GM21381 (cell line): ENCODE data around the gene AVL9.
"Not testable (repeated sequence)": the region's sequence is repeated elsewhere in the genome, so short reads cannot be mapped to it uniquely, and the experiment has no call there.

Source experiments
- ATAC-seq: cut with Tn5 transposase; IDR thresholded peaks from one replicate; pipeline ENCODE4 v1.9.1; 2021; ENCODE audit warnings: mild to moderate bottlenecking, moderate library complexity; ENCODE audit not compliant: unreplicated experiment

AVL9 gene

DNA sequence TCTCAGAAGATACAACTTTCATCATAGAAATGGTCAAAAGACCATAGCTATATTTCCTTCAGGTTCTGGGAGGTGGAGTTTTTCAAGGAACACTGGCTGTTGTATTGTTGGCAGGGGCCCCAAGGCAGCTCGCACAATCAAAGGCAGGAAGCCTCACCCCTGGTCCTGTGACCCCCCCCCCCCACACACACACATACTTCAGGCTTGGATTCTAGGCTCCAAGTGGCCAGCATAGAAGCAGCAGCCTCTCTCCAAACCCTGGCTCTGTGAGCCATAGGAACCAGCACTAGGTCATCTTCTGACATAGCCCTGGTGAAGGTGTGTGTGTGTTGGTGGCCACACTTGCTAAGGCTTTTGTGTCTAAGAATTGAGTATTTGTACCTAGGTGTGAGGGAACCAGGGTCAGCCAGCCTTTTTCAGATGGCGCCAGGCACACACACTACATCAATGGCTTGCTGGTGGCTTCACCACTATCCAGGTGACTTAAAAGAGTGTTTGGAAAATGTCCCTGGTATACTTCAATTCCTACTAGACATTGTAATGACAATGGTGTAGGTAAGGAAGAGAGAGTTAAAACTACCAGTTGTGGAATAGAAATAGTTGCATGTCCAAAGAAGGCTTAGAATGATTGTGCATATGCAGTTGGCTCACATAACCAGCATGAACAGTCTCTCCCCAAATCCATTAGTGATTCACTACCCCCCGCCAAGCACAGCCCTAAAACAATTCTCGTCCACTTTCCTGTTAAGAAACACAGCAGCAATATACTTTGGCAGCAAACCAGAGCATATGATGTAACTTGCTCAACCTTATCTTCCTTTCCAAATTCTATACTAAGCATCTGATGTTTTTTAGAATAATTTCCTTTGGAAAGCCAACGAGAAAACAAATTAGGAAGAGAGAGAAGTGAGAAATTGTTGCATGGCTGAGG, 91.3 kb downstream of the AVL9 start:
- no peak for ATAC-seq

DNA sequence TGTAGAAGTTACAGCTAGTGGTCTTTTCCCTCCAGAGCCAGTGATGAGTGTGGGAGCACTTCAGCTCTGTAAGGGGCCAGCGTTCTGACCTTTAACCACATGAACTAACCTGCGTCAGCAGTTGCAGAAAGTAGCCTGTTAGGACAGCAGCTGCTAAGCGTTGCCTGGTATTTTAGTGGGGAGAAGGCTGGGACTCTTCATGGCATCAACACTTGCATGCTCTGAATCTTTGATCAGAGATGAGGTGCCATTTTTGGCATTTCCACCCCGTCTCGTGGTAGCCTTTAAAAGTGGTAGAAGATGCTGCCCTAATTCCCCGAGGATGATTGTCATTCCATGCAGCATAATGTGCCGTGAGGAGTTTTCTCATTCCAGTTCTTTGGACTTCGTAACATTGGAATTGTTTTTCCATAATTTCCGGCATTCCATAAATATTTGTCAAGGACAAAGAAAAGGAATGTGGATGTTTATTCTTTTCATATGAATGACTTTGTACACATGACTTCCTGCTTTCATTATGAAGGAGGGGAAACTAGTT, 92.2 kb downstream of the AVL9 start:
- ATAC-seq, result no peak

DNA sequence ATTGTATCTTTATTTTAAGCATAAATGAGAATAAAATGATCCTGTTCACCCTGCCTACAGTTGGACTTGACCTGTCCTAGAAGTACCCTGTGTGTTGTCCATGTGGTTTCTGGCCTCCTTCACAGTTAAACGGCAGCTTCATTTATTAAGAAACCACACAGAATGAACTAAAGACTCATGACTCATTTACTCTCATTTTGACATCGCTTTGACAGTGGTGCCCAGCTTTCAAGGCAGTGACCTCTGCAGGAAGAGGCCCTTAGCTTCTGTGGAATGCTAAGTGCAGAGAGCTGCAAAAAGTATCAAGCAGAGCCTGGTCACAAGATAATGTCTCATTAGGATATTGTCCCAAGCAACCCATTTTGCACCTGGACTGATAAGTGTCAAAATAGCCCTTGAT, 93.4 kb downstream of the AVL9 start:
- ATAC-seq, result peak; percentile 63

DNA sequence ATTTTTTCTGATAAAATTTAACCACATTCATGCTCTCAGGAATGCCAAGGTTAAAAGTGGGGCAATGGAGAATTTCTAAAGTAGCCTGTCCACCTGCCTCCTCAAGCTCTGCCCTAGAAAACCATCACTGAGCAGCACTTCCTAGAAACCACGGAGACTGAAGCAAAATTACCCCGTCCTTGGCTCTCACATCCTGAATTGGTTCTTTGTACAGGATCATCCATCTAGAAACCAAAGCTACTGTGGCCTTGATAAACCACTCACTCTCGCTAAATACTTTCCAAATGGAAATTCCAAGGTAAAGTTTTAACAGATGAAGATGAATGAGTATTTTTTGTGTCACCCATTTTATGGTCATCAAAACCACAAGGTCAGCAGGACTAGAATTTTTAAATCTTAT, 96.6 kb downstream of the AVL9 start:
- ATAC-seq, result no peak

DNA sequence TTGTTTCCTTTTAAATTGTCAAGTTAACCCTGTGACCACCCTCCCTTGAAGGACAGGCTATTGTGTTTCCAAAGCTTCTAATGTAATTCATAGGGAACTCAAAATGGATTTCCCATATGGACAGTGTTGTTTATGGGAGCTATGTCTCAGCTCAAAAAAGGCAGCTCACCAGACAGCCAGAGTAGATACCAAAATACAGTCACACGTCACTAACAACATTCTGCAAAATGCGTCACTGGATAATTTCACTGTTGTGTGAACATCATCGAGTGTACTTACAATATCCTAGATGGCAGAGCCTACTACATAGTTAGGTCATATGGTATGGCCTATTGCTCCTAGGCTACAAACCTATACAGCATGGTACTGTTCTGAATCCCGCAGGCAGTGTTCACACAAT, 97.4 kb downstream of the AVL9 start:
- no peak for ATAC-seq

DNA sequence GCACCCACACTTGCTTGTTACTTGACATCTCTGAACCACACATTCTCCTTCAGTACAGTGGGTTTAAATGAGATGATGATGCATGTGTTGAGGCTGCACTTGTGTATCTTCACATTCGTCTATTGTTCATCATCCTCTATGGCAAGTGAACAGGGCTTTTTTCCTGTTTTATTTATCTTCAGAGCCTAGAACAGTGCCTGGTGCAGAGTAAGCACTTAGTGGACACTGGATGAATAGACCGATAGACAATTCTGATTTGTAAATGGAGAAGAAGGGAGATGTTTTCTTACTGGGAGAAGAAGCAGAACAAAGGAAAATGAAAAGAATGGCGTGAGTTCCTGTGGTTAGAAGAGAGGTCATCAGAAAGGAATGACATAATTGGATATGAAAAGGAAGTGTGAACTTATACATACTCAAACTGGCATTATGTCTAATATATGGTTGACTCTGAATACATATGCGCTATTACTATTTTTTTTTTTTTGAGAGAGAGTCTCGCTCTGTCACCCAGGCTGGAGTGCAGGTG, 99.7 kb downstream of the AVL9 start:
- ATAC-seq, result no peak

DNA sequence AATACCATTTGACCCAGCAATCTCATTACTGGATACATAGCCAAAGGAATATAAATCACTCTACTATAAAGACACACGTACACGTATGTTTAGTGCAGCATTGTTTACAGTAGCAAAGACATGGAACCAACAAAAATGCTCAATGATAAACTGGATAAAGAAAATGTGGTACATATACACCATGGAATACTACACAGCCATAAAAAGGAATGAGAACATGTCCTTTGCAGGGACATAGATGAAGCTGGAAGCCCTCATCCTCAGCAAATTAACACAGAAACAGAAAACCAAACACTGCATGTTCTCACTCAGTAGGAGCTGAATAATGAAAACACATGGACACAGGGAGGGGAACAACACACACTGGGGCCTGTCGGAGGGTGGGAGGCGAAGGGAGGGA, 105.9 kb downstream of the AVL9 start:
- not testable (repeated sequence) for ATAC-seq

DNA sequence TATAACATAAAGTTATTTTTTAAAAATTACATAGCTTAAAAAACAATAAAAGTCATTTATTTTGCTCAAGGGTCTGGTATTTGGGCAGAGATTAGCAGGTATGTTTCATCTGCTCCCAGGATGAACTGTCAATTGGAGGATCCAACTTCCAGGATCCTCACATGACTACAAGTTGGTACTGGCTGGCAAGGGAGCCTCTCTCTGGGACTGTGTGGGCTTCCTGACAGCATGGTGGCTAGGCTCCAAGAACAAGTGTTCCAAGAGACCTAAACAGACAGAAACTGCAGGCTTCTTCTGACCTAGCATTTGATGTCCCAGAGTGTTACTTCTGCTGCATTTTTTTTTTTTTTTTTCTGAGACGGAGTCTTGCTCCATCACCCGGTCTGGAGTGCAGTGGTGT, 107.2 kb downstream of the AVL9 start:
- no peak for ATAC-seq

DNA sequence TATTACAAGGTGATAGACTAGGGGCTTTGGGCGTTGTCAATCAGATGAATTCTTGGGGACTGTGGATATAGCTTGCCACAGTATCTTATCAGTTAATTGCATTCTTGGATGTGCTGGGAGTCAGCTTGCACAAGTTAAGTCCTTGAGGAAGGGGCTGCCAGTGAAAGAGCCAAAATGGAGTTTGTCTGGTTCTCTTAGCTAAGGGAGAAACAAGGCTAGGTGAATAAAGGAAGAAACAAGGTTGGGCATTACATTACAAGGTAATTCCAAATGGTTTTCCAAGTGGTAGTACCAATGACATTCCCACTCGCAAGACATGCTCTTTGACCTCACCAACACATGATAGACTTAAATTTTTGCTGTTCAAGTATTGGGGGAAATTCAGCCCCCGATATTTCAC, 108.2 kb downstream of the AVL9 start:
- not testable (repeated sequence) for ATAC-seq

DNA sequence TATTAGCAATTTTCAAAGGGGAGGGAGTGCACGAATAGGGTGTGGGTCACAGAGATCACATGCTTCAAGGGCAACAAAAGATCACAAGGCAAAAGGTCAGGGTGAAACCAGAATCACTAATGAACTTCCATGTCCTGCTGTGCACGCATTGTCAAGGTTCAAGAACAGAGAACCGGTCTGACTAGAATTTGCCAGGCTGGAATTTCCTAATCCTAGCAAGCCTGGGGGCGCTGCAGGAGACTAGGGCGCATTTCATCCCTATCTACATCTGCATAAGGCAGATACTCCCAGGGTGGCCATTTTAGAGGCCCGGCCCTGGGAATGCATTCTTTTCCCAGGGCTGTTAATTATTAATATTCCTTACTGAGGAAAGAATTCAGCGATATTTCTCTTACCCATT, 108.8 kb downstream of the AVL9 start:
- ATAC-seq, result not testable (repeated sequence)

DNA sequence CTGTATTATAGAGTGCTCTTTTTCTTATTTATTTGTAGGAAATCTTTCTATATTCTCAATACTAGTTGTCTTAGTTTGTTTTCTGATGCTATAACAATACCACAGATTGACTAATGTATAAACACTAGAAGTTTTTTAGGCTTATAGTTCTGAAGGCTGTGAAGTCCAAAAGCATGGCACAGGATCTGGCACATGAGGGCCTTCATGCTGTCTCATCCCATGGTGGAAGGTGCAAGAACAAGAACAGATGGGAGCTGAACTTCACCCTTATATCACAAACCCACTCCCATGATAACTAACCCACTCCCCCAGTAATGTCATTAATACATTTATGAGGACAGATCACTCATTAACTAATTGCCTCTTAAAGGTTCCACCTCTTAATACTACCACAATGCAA, 109.7 kb downstream of the AVL9 start:
- no peak for ATAC-seq

DNA sequence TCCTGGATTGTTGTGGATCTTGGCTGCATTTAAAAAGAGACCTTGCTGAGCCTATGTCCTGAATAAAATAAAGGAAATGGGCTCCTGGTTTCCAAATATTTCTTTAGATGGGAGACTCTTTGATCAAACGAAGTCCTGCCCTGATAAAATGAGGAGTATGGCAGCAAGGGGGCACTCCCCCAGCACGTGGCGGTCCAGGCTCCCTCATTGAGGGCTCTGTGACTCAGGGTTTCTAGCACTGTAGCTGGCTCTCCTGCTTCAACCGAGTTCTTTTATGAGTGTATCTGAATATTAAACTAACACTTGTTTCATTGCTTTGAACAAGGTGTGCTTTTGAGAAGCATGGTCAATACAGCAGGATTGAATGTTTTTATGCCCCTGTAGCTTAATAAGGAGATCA, 114.2 kb downstream of the AVL9 start:
- ATAC-seq, result no peak

DNA sequence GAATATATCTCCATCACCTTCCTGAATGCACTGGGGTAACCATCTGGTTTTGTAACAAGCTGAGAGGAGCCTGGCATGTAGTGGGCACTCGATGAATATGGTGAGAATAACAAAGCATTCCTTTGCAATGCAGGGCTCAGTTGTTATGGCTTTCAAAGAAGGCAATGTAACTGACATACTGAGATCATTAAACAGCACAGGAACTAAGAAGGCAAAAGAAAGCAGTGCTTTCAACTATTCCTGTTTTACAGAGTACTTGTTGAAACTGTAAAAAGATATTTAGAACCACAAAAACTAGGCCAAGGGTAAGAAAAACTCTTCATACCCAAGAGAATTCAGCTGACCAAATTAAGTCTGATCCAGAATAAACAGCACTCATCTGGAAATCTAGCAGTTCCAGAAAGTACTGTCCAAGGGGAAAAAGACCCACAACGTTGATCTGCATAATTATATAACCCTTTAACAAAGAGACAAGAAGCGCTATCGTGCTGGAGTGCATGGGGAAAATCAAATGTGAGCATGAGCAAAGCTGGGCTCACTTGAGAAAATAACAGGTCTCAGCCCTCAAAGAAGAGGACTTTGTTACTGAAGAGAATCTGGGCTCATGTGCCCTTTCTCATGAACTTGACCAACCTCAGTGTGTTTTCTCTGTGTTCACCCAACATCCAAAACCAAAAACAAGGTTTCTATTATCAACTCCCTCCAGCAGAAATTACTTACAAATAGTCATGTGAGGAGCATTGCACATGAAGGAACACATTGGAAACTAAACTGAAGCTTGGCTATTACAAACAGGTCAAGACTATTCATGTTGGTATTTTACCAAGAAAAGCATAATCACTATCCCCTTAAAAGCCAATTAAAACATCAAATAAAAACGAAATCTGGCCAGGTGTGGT, 116.2 kb downstream of the AVL9 start:
- ATAC-seq, result no peak

DNA sequence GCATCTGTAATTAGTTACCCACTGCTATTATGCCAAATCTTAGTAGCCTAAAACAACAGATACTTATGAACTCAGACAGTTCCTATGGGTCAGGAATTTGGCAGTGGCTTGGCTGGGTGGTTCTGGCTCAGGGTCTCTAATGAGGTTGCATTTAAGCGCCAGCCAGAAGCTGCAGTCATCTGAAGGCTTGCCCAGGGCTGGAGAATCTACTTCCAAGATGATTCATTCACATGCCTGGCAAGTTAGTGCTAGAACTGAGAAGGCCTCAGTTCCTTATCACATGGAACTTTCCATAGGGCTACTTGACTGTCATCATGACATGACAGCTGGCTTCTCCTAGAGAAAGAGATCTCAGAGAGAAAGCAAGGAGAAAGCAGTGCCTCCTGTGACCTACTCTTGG, 121.3 kb downstream of the AVL9 start:
- no peak for ATAC-seq

DNA sequence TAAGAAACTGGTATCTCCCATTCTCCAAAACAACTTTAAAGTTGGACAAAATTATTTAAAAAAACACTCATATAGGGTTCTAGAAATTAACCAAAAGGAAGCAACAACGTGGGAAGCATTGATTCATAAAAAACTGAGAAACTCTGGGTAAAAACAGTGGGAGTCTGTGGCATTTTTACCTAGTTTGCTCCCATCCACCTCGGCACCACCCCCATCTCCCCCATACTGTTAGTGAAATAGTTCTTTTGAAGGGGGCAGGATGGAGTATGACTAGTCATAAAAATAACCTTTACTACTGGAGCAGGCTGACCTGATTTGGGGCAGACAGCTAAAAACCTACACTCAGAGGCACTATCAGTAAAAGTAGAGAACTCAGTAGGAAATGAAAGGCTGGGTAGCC, 123.2 kb downstream of the AVL9 start:
- no peak for ATAC-seq

DNA sequence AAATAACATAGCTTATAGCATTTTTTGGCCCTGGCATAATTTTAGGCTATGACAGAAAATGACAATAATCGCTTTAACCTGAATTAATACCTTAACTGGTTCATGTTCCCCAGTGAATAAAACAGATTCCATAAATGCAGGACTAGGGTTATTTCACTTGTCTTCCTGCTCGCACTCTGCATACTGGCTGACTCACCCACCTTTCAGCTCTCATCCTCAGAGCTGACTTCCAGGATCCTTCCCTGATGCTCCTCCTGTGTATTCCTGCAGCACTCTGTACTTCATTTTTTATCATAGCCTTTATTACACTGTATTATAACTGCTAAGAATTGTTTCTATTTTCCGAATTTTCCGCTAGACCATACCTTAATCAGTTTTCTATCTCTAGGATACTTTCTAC, 123.7 kb downstream of the AVL9 start:
- ATAC-seq, result no peak

DNA sequence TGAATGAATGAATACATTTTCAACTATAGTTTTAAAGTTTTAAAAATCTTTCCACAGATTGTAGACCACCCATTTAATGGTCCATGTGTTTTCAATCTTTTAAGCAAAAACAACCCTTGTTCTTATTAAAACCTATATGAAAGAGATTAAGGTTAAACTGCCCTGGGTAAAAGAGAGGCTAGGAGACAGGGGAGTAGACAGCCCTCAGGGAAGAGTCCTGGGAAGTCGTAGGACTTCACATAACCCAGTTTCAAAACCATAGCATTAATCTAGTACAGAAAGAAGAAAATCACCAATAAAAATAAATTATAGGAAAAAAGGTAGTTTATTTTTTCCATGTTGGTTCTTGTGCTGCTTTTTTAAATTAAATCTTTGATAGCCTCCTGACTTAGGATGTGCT, 124.1 kb downstream of the AVL9 start:
- not testable (repeated sequence) for ATAC-seq

DNA sequence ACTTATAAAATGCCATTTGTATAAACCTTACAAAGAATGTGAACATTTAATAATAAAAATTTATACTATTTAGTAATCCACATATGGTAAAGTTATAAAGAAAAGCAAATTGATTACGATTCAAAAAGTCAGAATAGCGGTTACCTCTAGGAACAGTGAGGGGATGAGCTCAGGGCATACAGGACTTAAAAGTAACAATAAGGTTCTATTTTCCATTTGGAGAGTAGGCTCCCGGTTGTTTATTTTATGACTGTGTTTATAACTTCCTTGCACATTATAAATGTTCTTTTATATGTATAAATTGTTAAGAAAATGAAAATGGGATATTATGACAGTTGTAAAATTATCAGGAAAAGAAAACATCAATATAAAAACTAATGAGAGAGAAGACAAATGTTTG, 135.7 kb downstream of the AVL9 start:
- ATAC-seq, result no peak

DNA sequence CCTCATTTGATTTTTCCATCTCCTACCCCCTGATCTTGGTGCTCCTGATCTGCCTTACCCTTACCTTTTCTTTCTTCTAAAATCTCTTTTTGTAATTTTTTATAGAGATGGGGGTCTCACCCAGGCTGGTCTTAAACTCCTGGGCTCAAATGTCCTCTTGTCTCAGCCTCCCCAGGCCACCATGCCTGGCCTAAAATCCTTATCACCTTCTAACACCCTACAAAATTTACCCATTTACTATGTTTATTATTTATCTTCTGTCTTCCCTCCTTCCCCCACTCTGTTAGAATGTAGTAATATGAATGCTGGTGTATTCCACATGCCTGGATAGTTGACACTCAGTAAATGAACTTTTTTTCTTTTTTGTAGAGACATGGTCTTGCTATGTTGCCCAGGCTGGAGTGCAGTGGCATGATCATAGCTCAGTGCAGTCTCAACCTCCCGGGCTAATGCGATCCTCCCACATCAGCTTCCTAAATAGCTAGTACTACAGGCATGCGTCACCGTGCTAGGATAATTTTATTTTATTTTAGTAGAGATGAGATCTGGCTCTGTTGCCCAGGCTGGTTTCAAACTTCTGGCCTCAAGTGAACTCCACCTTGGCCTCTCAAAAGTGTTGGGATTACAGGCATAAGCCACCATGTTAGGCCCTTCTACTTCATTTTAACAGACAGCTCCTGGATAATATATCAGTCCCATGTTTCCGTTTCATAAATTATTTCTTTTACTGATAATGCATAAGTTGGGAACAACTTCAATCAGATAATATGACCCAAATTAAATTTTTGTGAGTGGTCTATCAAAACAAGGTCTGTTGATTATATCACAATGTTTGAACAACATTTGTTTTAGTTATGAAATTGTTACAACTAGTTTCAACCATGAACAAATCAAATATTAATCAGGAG, 136.6 kb downstream of the AVL9 start:
- not testable (repeated sequence) for ATAC-seq

DNA sequence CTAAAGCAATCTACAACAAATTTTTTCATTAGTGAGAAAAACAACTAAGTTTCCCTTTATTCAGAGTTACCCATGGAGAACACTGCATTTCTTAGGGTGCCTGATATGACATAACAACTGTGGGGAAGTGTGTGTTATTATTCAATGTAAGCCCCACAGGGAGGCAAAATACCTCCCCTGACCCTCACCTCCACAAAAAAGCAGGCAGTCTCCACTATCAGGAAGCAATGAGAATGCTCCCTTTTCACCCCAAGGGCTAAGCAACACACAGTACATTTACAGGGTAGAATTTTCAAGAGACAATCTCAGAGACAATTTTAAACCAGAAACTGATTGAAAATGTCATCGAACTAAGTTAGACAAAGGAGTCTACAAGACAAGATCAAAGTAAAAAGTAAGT, 138.2 kb downstream of the AVL9 start:
- ATAC-seq, result not testable (repeated sequence)
